GM12878 (cell line): ENCODE measurements around the gene MAPK8.

Source experiments
- FOXM1 ChIP-seq: IDR thresholded peaks from 2 replicates; pipeline ENCODE4 v1.6.1; 2012; ENCODE audit warnings: low read depth, mild to moderate bottlenecking, inconsistent platforms, low read length, moderate library complexity
- MYC ChIP-seq: IDR thresholded peaks from 2 replicates; pipeline ENCODE4 v1.6.1; 2011; ENCODE audit warnings: mild to moderate bottlenecking, low read length, moderate library complexity, inconsistent platforms; ENCODE audit not compliant: insufficient read depth, insufficient replicate concordance, insufficient read length, severe bottlenecking
- SMAD5 ChIP-seq: IDR thresholded peaks from 2 replicates; pipeline ENCODE4 v1.6.1; 2016; ENCODE audit warnings: antibody characterized with exemption, low read depth
- TARDBP ChIP-seq: IDR thresholded peaks from 2 replicates; pipeline ENCODE4 v1.6.1; 2016; ENCODE audit warnings: borderline replicate concordance
- TF ChIP-seq, protein P1 (sequence below), 3 experiments: IDR thresholded peaks in 2 of 3; conservative IDR thresholded peaks in 1 of 3; 2 replicates each; pipeline ENCODE4 v1.5.1; 2011; ENCODE audit warnings: low read depth in 3 of 3, low read length in 3 of 3, mild to moderate bottlenecking in 3 of 3, control low read depth in 2 of 3, moderate library complexity in 2 of 3, inconsistent platforms in 1 of 3, mixed read lengths in 1 of 3; ENCODE audit not compliant: control insufficient read depth in 2 of 3, insufficient read depth in 1 of 3; ENCODE audit errors: extremely low read depth in 1 of 3

DNA sequence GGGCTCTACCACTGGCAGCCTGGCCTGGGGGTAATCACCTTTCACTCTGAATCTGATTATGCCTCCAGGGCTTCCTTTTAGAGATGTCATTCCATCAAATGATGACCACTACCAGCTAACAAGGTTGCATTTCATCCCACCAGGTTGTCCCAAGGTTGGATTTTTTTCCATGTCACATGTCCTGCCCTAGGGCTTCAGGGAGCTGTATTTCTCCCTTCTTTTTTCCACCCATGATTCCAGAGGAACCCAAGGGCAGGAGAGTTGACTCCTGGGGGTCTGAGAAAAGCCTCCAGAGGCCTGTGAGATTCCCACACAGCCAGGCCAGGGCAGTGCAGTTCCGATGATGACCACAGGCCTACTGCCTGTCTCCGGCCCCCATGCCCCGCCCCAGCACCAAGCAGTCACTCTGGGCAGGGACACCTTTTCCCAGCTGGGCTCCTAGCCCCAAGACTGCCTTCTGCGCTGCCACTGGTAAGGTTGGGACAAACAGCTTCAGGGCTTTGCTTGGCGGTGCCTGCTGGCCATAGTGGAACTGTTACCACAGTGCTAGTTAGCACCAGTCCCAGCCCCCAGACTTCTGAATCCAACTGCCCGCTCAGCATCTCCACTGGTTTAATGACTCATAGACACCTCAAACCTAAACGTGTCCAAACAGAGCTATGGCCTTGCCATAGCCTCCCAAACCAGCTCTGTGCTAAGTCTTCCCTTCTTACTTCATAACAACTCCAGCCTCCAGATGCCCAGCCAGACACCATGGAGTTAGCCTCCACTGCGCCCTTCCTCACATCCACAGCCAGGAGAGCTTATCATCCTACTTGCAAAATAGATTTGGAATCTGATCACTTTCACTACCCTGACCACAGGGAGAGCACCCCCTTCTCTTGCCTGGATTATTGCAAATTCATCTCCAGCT lies 164.7 kb downstream of the MAPK8 start:
- TF ChIP-seq, protein P1, sequence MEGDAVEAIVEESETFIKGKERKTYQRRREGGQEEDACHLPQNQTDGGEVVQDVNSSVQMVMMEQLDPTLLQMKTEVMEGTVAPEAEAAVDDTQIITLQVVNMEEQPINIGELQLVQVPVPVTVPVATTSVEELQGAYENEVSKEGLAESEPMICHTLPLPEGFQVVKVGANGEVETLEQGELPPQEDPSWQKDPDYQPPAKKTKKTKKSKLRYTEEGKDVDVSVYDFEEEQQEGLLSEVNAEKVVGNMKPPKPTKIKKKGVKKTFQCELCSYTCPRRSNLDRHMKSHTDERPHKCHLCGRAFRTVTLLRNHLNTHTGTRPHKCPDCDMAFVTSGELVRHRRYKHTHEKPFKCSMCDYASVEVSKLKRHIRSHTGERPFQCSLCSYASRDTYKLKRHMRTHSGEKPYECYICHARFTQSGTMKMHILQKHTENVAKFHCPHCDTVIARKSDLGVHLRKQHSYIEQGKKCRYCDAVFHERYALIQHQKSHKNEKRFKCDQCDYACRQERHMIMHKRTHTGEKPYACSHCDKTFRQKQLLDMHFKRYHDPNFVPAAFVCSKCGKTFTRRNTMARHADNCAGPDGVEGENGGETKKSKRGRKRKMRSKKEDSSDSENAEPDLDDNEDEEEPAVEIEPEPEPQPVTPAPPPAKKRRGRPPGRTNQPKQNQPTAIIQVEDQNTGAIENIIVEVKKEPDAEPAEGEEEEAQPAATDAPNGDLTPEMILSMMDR (IDR thresholded peaks at IDR 0.05 in 2 of 3, conservative IDR thresholded peaks at IDR 0.05 in 1 of 3; ENCODE audit: control insufficient read depth in 2 of 3, extremely low read depth in 1 of 3, insufficient read depth in 1 of 3, low read depth in 3 of 3, low read length in 3 of 3) = no peak
- TF ChIP-seq MYC = no peak
- no peak for TF ChIP-seq FOXM1
- TF ChIP-seq SMAD5 = no peak
- TF ChIP-seq TARDBP = no peak
